ENCODE measurements around the gene IGFBP6. TPM values are rescaled to one million over a fixed set of nuclear protein-coding genes. Genes with fewer than 3 reads are reported as not detected.
A peak's percentile ranks its signal among the peaks of the same experiment; 100 is the strongest.

IGFBP6 gene
- total RNA-seq, 1 experiment from 2014 or later: 6.4 TPM

DNA sequence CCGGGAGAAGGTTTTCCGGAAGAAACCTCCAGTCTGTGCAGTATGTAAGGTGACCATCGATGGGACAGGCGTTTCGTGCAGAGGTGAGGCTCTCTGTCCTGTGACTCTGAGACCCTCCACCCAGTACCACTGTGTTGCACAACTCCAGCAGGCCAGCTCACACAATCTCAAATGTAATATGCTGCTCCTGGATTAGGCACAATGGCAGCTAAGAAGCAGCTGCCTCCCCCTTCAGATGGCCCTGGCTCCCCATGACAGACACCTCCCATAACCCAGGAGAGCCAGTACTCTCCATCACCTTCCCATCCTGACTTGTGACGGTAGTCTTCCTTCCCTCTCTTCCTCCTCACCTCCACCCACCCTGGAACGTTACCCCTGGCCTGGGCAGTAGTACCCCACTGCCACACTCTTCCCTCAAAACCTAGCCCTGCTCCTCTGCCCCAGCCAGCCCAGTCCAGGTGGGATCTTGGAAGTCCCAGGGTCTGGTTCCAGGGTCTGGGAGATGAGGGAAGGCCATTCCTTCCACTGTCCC lies 45.5 kb upstream of the IGFBP6 start (continued):
- TF ChIP-seq, protein P1, sequence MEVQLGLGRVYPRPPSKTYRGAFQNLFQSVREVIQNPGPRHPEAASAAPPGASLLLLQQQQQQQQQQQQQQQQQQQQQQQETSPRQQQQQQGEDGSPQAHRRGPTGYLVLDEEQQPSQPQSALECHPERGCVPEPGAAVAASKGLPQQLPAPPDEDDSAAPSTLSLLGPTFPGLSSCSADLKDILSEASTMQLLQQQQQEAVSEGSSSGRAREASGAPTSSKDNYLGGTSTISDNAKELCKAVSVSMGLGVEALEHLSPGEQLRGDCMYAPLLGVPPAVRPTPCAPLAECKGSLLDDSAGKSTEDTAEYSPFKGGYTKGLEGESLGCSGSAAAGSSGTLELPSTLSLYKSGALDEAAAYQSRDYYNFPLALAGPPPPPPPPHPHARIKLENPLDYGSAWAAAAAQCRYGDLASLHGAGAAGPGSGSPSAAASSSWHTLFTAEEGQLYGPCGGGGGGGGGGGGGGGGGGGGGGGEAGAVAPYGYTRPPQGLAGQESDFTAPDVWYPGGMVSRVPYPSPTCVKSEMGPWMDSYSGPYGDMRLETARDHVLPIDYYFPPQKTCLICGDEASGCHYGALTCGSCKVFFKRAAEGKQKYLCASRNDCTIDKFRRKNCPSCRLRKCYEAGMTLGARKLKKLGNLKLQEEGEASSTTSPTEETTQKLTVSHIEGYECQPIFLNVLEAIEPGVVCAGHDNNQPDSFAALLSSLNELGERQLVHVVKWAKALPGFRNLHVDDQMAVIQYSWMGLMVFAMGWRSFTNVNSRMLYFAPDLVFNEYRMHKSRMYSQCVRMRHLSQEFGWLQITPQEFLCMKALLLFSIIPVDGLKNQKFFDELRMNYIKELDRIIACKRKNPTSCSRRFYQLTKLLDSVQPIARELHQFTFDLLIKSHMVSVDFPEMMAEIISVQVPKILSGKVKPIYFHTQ (CRISPR knock-in tag; IDR thresholded peaks at IDR 0.05): no peak
- TF ChIP-seq ZNF416 (CRISPR knock-in tag; IDR thresholded peaks at IDR 0.05) (no peak), CREM (CRISPR knock-in tag; IDR thresholded peaks at IDR 0.05) (no peak), ZNF396 (CRISPR knock-in tag; IDR thresholded peaks at IDR 0.05; ENCODE audit: borderline replicate concordance) (no peak), ESRRA (CRISPR knock-in tag; IDR thresholded peaks at IDR 0.05; ENCODE audit: borderline replicate concordance) (no peak)

DNA sequence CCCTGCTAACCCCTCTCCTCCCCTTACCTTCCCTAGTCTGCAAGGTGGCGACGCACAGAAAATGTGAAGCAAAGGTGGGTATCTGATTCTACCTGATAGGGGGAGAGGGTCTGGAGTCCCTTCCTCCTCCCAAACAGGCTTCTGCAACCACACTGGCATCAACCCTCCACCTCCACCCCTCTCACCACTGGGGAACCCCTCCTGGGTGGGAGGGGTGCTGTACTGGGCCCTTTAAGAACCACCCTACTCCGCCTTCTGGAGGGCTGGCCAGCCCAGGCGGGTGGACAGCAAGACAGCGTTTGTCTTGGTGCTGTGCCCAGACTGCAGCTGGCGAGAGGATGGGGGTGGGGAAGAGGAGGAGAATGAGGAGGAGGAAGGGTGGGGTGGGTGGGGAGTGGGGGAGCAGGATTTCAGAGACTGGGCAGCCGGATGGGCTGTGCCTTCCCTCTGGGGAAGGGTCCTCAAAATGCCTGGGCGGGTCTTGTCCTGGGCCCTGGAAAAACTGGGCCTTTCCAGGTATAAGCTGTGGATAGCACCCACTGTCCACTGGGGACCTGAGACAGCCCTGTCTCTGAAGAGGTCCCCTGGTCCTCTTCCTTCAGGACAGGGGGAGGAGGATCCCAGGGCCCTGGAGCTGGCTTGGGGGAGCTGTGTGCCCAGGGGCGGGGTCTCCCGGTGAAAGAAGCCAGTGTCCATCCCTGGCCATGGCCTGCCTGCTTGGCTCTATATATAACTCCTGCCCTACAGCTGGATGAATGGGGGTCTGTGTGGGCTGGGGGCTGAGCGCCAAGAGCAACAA lies 44.8 kb upstream of the IGFBP6 start:
- POLR2A ChIA-PET: interaction anchor here (0.6 kb wide), 1 partner anchor 314 kb away, joined by 4 read pairs; no protein-coding TSS in a partner anchor
- no peak for ATAC-seq

DNA sequence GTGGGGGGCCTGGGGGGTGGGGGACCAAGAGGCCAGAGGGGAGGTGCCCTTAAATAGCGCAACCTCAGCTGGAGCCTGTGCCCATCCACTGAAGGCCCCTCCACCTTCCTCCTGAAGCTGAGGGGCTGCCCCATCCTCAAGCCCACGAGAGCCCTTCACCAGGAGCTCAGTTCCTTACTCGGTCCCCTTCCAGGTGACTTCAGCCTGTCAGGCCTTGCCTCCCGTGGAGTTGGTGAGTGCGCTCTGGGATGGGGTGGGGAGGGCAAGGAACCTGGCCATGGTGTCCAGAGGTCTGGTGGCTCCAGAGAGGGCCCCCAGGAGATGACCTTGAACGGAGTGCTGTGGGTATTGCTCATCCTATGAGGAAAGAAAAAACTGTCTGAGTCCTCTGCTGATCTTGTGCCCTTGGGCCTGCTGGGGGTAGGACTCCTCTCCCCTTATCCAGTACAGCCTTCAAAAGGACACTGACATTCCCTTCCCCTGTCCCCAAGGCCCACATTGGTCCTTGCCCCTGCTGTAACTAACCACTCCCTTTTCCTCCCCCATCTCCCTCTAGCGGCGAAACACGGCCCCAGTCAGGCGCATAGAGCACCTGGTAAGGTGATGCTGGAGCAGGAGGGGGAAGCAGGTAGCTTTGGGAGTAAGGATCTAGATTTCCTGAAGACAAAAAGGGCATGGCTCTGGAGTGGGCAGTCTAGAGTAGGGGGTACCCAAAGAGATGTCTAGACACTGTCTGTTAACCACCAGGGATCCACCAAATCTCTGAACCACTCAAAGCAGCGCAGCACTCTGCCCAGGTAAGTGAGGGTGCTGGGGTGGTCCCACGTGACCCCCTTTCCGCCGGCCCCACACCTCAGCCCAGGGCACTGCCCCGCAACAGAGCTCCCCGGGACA lies 44.0 kb upstream of the IGFBP6 start:
- peak overlapping the region; percentile 98 for H3K27ac Mint-ChIP-seq
- H3K27me3 Mint-ChIP-seq (ENCODE audit: low read depth): peaks cover 36% of the 10 kb centered on the region
- TF ChIP-seq MYBL2 (CRISPR knock-in tag; IDR thresholded peaks at IDR 0.05) (no peak), GABPB1 (CRISPR knock-in tag; IDR thresholded peaks at IDR 0.05) (no peak), FOXK1 (CRISPR knock-in tag; IDR thresholded peaks at IDR 0.05) (0 out of 2 replicates have a peak, but pooled peaks have one; percentile 42), ZNF423 (CRISPR knock-in tag; IDR thresholded peaks at IDR 0.05) (no peak), SMAD4 (CRISPR knock-in tag; IDR thresholded peaks at IDR 0.05) (no peak), ZNF671 (CRISPR knock-in tag; IDR thresholded peaks at IDR 0.05) (no peak), EMX1 (CRISPR knock-in tag; IDR thresholded peaks at IDR 0.05) (no peak)
- TF ChIP-seq, protein P2, sequence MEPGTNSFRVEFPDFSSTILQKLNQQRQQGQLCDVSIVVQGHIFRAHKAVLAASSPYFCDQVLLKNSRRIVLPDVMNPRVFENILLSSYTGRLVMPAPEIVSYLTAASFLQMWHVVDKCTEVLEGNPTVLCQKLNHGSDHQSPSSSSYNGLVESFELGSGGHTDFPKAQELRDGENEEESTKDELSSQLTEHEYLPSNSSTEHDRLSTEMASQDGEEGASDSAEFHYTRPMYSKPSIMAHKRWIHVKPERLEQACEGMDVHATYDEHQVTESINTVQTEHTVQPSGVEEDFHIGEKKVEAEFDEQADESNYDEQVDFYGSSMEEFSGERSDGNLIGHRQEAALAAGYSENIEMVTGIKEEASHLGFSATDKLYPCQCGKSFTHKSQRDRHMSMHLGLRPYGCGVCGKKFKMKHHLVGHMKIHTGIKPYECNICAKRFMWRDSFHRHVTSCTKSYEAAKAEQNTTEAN (CRISPR knock-in tag; IDR thresholded peaks at IDR 0.05): 0 out of 2 replicates have a peak, but pooled peaks have one; percentile 38
- TF ChIP-seq, protein P3, sequence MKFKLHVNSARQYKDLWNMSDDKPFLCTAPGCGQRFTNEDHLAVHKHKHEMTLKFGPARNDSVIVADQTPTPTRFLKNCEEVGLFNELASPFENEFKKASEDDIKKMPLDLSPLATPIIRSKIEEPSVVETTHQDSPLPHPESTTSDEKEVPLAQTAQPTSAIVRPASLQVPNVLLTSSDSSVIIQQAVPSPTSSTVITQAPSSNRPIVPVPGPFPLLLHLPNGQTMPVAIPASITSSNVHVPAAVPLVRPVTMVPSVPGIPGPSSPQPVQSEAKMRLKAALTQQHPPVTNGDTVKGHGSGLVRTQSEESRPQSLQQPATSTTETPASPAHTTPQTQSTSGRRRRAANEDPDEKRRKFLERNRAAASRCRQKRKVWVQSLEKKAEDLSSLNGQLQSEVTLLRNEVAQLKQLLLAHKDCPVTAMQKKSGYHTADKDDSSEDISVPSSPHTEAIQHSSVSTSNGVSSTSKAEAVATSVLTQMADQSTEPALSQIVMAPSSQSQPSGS (CRISPR knock-in tag; IDR thresholded peaks at IDR 0.05; ENCODE audit: borderline replicate concordance, low read depth): no peak
- TF ChIP-seq, protein P4, sequence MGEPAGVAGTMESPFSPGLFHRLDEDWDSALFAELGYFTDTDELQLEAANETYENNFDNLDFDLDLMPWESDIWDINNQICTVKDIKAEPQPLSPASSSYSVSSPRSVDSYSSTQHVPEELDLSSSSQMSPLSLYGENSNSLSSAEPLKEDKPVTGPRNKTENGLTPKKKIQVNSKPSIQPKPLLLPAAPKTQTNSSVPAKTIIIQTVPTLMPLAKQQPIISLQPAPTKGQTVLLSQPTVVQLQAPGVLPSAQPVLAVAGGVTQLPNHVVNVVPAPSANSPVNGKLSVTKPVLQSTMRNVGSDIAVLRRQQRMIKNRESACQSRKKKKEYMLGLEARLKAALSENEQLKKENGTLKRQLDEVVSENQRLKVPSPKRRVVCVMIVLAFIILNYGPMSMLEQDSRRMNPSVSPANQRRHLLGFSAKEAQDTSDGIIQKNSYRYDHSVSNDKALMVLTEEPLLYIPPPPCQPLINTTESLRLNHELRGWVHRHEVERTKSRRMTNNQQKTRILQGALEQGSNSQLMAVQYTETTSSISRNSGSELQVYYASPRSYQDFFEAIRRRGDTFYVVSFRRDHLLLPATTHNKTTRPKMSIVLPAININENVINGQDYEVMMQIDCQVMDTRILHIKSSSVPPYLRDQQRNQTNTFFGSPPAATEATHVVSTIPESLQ (CRISPR knock-in tag; IDR thresholded peaks at IDR 0.05): no peak

More for the DNA sequence above, 44.8 kb upstream of the IGFBP6 start:
- Mint-ChIP-seq H3K4me1 (peaks cover 46% of the 10 kb centered on the region), H3K36me3 (peaks cover 7% of the 10 kb centered on the region), H3K27ac (no peak overlapping the region), H3K9me3 (no peaks in the 10 kb centered on the region), H3K4me3 (no peak overlapping the region), H3K27me3 (ENCODE audit: low read depth) (peaks cover 28% of the 10 kb centered on the region)
- DNase-seq (ENCODE audit: low spot score): no peak
- TF ChIP-seq, protein P5, sequence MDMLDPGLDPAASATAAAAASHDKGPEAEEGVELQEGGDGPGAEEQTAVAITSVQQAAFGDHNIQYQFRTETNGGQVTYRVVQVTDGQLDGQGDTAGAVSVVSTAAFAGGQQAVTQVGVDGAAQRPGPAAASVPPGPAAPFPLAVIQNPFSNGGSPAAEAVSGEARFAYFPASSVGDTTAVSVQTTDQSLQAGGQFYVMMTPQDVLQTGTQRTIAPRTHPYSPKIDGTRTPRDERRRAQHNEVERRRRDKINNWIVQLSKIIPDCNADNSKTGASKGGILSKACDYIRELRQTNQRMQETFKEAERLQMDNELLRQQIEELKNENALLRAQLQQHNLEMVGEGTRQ (CRISPR knock-in tag; IDR thresholded peaks at IDR 0.05): no peak
- TF ChIP-seq ZNF263 (CRISPR knock-in tag; IDR thresholded peaks at IDR 0.05; ENCODE audit: low read depth) (no peak), ZNF396 (CRISPR knock-in tag; IDR thresholded peaks at IDR 0.05; ENCODE audit: borderline replicate concordance) (no peak), RORB (CRISPR knock-in tag; IDR thresholded peaks at IDR 0.05) (no peak), TEAD1 (CRISPR knock-in tag; IDR thresholded peaks at IDR 0.05) (no peak), NFATC4 (CRISPR knock-in tag; IDR thresholded peaks at IDR 0.05) (no peak), ESRRA (CRISPR knock-in tag; IDR thresholded peaks at IDR 0.05; ENCODE audit: borderline replicate concordance) (no peak), ZNF671 (CRISPR knock-in tag; IDR thresholded peaks at IDR 0.05) (no peak)
- TF ChIP-seq, protein P6, sequence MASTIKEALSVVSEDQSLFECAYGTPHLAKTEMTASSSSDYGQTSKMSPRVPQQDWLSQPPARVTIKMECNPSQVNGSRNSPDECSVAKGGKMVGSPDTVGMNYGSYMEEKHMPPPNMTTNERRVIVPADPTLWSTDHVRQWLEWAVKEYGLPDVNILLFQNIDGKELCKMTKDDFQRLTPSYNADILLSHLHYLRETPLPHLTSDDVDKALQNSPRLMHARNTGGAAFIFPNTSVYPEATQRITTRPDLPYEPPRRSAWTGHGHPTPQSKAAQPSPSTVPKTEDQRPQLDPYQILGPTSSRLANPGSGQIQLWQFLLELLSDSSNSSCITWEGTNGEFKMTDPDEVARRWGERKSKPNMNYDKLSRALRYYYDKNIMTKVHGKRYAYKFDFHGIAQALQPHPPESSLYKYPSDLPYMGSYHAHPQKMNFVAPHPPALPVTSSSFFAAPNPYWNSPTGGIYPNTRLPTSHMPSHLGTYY (CRISPR knock-in tag; IDR thresholded peaks at IDR 0.05): no peak
- CTCF ChIA-PET: interaction anchor here (1.2 to 5.6 kb wide), 13 partner anchors 8 to 173 kb away, joined by 3 to 151 read pairs (median 22); partner anchors contain the start of genes CSAD, SPRYD3 and ZNF740

More for the DNA sequence above, 44.0 kb upstream of the IGFBP6 start:
- peak overlapping the region; percentile 94 for H3K4me3 Mint-ChIP-seq
- DNase-seq (ENCODE audit: low spot score): peak; percentile 91
- peak; percentile 59 for ATAC-seq
- H3K9me3 Mint-ChIP-seq: no peaks in the 10 kb centered on the region
- POLR2A ChIA-PET: interaction anchor here (0.6 to 1.9 kb wide), 3 partner anchors 12 to 313 kb away, joined by 4 to 10 read pairs (median 4); partner anchors contain the start of gene EIF4B
- CTCF ChIA-PET: interaction anchor here (0.6 to 5.6 kb wide), 40 partner anchors 10 to 1387 kb away, joined by 3 to 151 read pairs (median 4); partner anchors contain the start of genes AAAS, CSAD, EIF4B and IGFBP6
- H3K36me3 Mint-ChIP-seq: peaks cover 7% of the 10 kb centered on the region
- peaks cover 39% of the 10 kb centered on the region for H3K4me1 Mint-ChIP-seq

Data from WTC11 (cell line).